Astrocyte (in vitro differentiated cells and primary cell): ENCODE data around the gene DGCR2. TPM values are rescaled to one million over a fixed set of nuclear protein-coding genes. Genes with fewer than 3 reads are reported as not detected.

Source experiments
- DNase-seq: peaks from one replicate; pipeline ENCODE4 v3.0.0-alpha.2; 2010; ENCODE audit warnings: low read depth
- FAIRE-seq: peaks from 2 replicates; lab custom pipeline; 2011; peaks lifted over from hg19 to GRCh38; lab: Jason Lieb, UNC
- H2AFZ ChIP-seq: 2 replicates; pipeline ENCODE4 v1.6.0; 2012; ENCODE audit warnings: low read depth, low read length, inconsistent platforms
- H3K27ac ChIP-seq: 2 replicates; pipeline ENCODE4 v1.5.1; 2011; ENCODE audit warnings: low read depth, low read length, inconsistent platforms
- H3K27me3 ChIP-seq: 2 replicates; pipeline ENCODE4 v1.6.0; 2011; ENCODE audit warnings: low read length, inconsistent platforms; ENCODE audit not compliant: insufficient read depth
- H3K36me3 ChIP-seq: 2 replicates; pipeline ENCODE4 v1.5.1; 2011; ENCODE audit warnings: low read length, inconsistent platforms; ENCODE audit not compliant: insufficient read depth
- H3K4me1 ChIP-seq: 2 replicates; pipeline ENCODE4 v1.5.1; 2011; ENCODE audit warnings: low read length, inconsistent platforms; ENCODE audit not compliant: insufficient read depth
- H3K4me2 ChIP-seq: 2 replicates; pipeline ENCODE4 v1.6.0; 2012; ENCODE audit warnings: low read length, inconsistent platforms
- H3K4me3 ChIP-seq: 2 replicates; pipeline ENCODE4 v1.5.1; 2011; ENCODE audit warnings: low read depth, mild to moderate bottlenecking, low read length, inconsistent platforms; ENCODE audit not compliant: insufficient read depth
- H3K79me2 ChIP-seq: 2 replicates; pipeline ENCODE4 v1.6.0; 2012; ENCODE audit warnings: mild to moderate bottlenecking, low read length, inconsistent platforms; ENCODE audit not compliant: insufficient read depth
- H3K9ac ChIP-seq: 2 replicates; pipeline ENCODE4 v1.6.0; 2012; ENCODE audit warnings: mild to moderate bottlenecking, low read length, inconsistent platforms
- H3K9me3 ChIP-seq: 2 replicates; pipeline ENCODE4 v1.5.1; 2012; ENCODE audit warnings: low read depth, mild to moderate bottlenecking, low read length, inconsistent platforms; ENCODE audit not compliant: insufficient read depth
- H4K20me1 ChIP-seq: 2 replicates; pipeline ENCODE4 v1.6.0; 2012; ENCODE audit warnings: low read length, inconsistent platforms; ENCODE audit not compliant: insufficient read depth
- H3K27ac Mint-ChIP-seq: one replicate; pipeline ENCODE4 v1.8.0; 2021; ENCODE audit warnings: mild to moderate bottlenecking, mixed read lengths; ENCODE audit not compliant: unreplicated experiment
- H3K27me3 Mint-ChIP-seq: one replicate; pipeline ENCODE4 v1.8.0; 2021; ENCODE audit warnings: low read depth, mixed read lengths; ENCODE audit not compliant: unreplicated experiment
- H3K36me3 Mint-ChIP-seq: one replicate; pipeline ENCODE4 v1.8.0; 2021; ENCODE audit warnings: low read depth, mixed read lengths; ENCODE audit not compliant: unreplicated experiment
- H3K4me1 Mint-ChIP-seq: one replicate; pipeline ENCODE4 v1.8.0; 2021; ENCODE audit warnings: low read depth, mixed read lengths; ENCODE audit not compliant: unreplicated experiment
- H3K4me3 Mint-ChIP-seq: one replicate; pipeline ENCODE4 v1.8.0; 2021; ENCODE audit warnings: mild to moderate bottlenecking, moderate library complexity, mixed read lengths; ENCODE audit not compliant: unreplicated experiment
- H3K9me3 Mint-ChIP-seq: one replicate; pipeline ENCODE4 v1.8.0; 2021; ENCODE audit warnings: mild to moderate bottlenecking, mixed read lengths; ENCODE audit not compliant: unreplicated experiment
- CTCF ChIP-seq: IDR thresholded peaks from 2 replicates; pipeline ENCODE4 v1.5.1; 2011; ENCODE audit warnings: low read depth, mild to moderate bottlenecking, inconsistent platforms, low read length, moderate library complexity; ENCODE audit not compliant: insufficient read depth
- EZH2 ChIP-seq: IDR thresholded peaks from 2 replicates; pipeline ENCODE4 v1.6.1; 2012; ENCODE audit warnings: mild to moderate bottlenecking, low read length, inconsistent platforms; ENCODE audit not compliant: insufficient read depth
- total RNA-seq: library from RNA; stranded (reverse); gene quantifications from 2 replicates; pipeline ENCODE4 v1.2.1, GENCODE V29; 2021

Gene DGCR2
- total RNA-seq, 1 donor from 2014 or later, result 49.4 TPM

GRCh38 chr22:19058713-19059451 lies 63.3 kb downstream of the DGCR2 start:
- Mint-ChIP-seq H3K9me3 (no peaks in the 10 kb centered on the region), H3K4me1 (peaks cover 4% of the 10 kb centered on the region), H3K4me3 (no peak overlapping the region), H3K27me3 (no peaks in the 10 kb centered on the region), H3K27ac (no peak overlapping the region), H3K36me3 (peaks cover 30% of the 10 kb centered on the region)
- peaks cover 8% of the 10 kb centered on the region for H3K4me1 ChIP-seq
- TF ChIP-seq CTCF (no peak), EZH2 (no peak)
- no peak overlapping the region for H3K27ac ChIP-seq
- no peak overlapping the region for H3K4me3 ChIP-seq
- H3K79me2 ChIP-seq, result no peaks in the 10 kb centered on the region
- H3K27me3 ChIP-seq, result no peaks in the 10 kb centered on the region
- H3K4me2 ChIP-seq, result no peak overlapping the region
- no peak overlapping the region for H2AFZ ChIP-seq
- FAIRE-seq (no peak), DNase-seq (no peak)
- H3K9me3 ChIP-seq, result no peaks in the 10 kb centered on the region
- H3K9ac ChIP-seq, result no peak overlapping the region
- peaks cover 64% of the 10 kb centered on the region for H4K20me1 ChIP-seq
- peaks cover 10% of the 10 kb centered on the region for H3K36me3 ChIP-seq

GRCh38 chr22:19057999-19058491 lies 64.2 kb downstream of the DGCR2 start:
- Histone ChIP-seq H3K9ac (no peak overlapping the region), H2AFZ (no peak overlapping the region), H3K27ac (no peak overlapping the region), H3K4me3 (no peak overlapping the region), H3K4me2 (no peak overlapping the region), H3K9me3 (no peaks in the 10 kb centered on the region), H3K79me2 (no peaks in the 10 kb centered on the region), H3K4me1 (peaks cover 8% of the 10 kb centered on the region), H3K27me3 (no peaks in the 10 kb centered on the region), H3K36me3 (peaks cover 10% of the 10 kb centered on the region), H4K20me1 (peaks cover 67% of the 10 kb centered on the region)
- DNase-seq (no peak), FAIRE-seq (no peak)
- Mint-ChIP-seq H3K27ac (no peak overlapping the region), H3K9me3 (no peaks in the 10 kb centered on the region), H3K27me3 (no peaks in the 10 kb centered on the region), H3K4me3 (no peak overlapping the region), H3K36me3 (peaks cover 34% of the 10 kb centered on the region), H3K4me1 (peaks cover 4% of the 10 kb centered on the region)
- no peak for TF ChIP-seq EZH2
- TF ChIP-seq CTCF, result no peak

- H3K27me3 Mint-ChIP-seq, result no peaks in the 10 kb centered on the region
- FAIRE-seq (no peak), DNase-seq (no peak)
- H3K36me3 ChIP-seq, result peaks cover 8% of the 10 kb centered on the region
- TF ChIP-seq CTCF, result no peak
- no peak for TF ChIP-seq EZH2
- peaks cover 72% of the 10 kb centered on the region for H4K20me1 ChIP-seq
- H3K4me2 ChIP-seq, result no peak overlapping the region
- H3K9me3 ChIP-seq, result no peaks in the 10 kb centered on the region
- H3K4me1 ChIP-seq, result peaks cover 8% of the 10 kb centered on the region
- no peaks in the 10 kb centered on the region for H3K79me2 ChIP-seq
- no peak overlapping the region for H3K9ac ChIP-seq
- H3K27me3 ChIP-seq, result no peaks in the 10 kb centered on the region
- no peak overlapping the region for H3K27ac Mint-ChIP-seq
- H3K27ac ChIP-seq, result no peak overlapping the region
- H3K4me1 Mint-ChIP-seq, result peaks cover 4% of the 10 kb centered on the region
- no peak overlapping the region for H3K4me3 Mint-ChIP-seq
- no peak overlapping the region for H3K4me3 ChIP-seq
- peaks cover 32% of the 10 kb centered on the region for H3K36me3 Mint-ChIP-seq
- H3K9me3 Mint-ChIP-seq, result no peaks in the 10 kb centered on the region
- no peak overlapping the region for H2AFZ ChIP-seq
These were observed 64.7 kb downstream of the DGCR2 start for GRCh38 chr22:19057539-19057938.
